ENCODE measurements around the gene IL17A.

DNA sequence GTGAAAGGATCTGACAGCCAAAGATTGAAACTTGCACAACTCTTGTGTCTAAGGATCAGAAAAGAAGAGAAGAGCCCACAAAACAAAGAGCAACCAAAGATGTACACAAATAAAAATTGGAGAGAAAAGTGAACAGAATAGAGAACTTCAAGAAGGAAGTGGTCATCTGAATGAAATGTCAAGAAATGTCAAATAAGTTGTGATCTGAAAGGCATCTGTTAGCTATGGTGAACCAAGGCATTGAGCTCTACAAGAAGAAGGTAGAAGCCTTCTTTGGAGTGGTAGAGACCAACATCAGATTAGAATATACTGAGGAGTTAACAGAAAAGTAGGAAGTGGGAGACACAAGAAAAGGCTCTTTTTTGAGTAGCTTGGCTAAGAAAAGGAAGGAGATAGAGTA is 29.6 kb downstream of the IL17A start:
- TF ChIP-seq, protein P1, sequence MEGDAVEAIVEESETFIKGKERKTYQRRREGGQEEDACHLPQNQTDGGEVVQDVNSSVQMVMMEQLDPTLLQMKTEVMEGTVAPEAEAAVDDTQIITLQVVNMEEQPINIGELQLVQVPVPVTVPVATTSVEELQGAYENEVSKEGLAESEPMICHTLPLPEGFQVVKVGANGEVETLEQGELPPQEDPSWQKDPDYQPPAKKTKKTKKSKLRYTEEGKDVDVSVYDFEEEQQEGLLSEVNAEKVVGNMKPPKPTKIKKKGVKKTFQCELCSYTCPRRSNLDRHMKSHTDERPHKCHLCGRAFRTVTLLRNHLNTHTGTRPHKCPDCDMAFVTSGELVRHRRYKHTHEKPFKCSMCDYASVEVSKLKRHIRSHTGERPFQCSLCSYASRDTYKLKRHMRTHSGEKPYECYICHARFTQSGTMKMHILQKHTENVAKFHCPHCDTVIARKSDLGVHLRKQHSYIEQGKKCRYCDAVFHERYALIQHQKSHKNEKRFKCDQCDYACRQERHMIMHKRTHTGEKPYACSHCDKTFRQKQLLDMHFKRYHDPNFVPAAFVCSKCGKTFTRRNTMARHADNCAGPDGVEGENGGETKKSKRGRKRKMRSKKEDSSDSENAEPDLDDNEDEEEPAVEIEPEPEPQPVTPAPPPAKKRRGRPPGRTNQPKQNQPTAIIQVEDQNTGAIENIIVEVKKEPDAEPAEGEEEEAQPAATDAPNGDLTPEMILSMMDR (IDR thresholded peaks at IDR 0.05; ENCODE audit: borderline replicate concordance, extremely low read depth, low read length, poor library complexity, severe bottlenecking), result no peak
- no peak for TF ChIP-seq EZH2 (IDR thresholded peaks at IDR 0.05; ENCODE audit: borderline replicate concordance, low read depth, low read length, severe bottlenecking)
